ENCODE measurements around the gene TMUB2. TPM values are rescaled to one million over a fixed set of nuclear protein-coding genes. Genes with fewer than 3 reads are reported as not detected.

Gene TMUB2
- total and polyA plus RNA-seq, 2 donors, result 21.4 to 57.6 TPM

DNA sequence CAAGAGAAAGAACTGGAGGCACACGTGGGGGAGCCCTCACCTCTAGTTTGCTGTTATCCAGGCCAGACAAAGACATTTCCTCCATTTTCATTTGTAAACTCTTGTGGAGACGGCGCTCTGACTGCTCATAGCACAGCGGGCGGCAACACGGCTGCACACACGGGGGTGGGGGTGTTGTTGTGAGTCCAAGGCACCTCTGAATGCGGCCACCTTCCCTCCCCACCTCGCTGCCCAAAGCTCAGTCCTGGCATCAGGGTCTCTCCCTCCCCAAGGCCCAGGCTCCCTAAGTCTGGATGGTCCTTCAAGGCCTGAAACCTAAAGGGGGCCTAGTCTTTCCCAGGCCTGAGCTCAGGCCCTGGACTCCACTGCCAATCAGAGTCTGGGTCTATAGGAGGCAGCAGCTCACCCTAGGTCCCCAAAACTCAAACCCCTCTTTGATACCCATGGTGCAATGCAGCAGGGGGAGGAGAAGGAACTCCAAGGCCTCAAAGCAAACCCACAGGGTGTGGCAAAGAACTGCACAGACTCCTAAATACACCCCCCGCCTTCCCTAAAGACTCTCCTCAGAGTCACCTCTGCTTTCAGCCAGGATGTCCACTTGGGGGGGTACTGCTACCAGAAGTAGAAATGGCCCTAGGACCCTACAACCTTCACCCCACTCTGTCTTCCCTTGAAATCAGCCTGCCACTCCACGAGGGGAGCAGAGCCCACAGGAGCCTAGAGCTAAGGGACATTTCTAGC, 11.4 kb downstream of the TMUB2 start:
- peak overlapping the region; percentile 77 to 84 for H3K4me3 ChIP-seq (ENCODE audit: low read length in 2 of 2)
- peaks cover 14 to 27% of the 10 kb centered on the region in 2 donors for H3K4me1 ChIP-seq (ENCODE audit: control insufficient read depth in 2 of 2, insufficient read depth in 2 of 2, low read length in 2 of 2)
- H3K27ac ChIP-seq (ENCODE audit: low read depth in 1 of 2, low read length in 1 of 2), result peak overlapping the region; percentile 90 to 95
- DNase-seq (ENCODE audit: low read depth in 6 of 9, low spot score in 9 of 9), result peak in 5 of 9 donors; percentile 37 to 86 (median 63)
- peaks cover 0 to 4% of the 10 kb centered on the region in 2 donors for H3K9me3 ChIP-seq (ENCODE audit: control insufficient read depth in 2 of 2, insufficient read depth in 1 of 2, low read length in 1 of 2)
- H3K36me3 ChIP-seq (ENCODE audit: control insufficient read depth in 2 of 2, insufficient read depth in 2 of 2, low read length in 1 of 2), result peaks cover 43 to 45% of the 10 kb centered on the region in 2 donors
- no peaks in the 10 kb centered on the region for H3K27me3 ChIP-seq (ENCODE audit: control insufficient read depth in 2 of 2, insufficient read depth in 1 of 2, low read length in 1 of 2)
- 67% methylated on average over 11 of the region's 11 CpGs for WGBS

DNA sequence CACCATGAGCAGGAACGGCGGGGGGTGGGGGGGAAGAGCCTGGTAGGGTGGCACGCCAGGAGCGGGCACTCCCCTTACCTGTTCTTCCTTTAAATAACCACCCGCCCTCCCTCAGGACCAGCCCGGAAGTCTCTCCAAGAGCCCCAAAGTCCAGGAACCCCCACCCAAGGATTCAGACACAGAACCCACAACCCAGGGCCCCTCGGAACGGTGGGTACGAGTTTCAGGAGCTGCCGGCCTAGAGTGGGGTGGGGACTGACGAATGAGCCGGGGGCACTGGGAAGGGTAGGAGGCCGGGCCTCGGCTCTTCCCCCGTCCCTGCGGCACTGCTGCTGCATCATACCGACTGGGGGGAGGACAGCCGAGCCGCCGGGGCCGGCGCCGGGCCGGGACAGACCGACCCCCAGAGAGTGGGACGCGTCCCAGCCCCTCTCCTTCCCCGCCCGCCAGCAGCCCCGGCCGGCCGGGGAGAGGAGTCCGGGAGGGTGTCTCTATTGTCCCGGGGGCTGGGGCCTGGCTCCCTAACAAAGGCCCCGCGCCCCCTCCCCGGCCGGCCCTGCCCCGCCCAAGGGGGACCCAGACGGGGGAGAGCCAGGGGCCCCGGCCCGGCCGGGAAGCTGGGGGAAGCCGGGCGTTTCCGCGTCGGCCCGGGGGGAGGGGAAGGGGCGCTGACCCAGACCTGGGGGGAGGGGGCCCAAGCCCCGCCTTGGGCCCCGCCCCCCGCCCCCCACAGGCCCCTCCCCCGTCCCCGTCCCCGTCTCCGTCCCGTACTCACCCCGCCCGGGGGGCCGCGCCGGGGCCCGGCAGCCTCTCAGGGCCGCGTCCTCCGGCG, 12.2 kb downstream of the TMUB2 start:
- Histone ChIP-seq H3K4me1 (ENCODE audit: control insufficient read depth in 2 of 2, insufficient read depth in 2 of 2, low read length in 2 of 2) (peaks cover 20 to 31% of the 10 kb centered on the region in 2 donors), H3K27me3 (ENCODE audit: control insufficient read depth in 2 of 2, insufficient read depth in 1 of 2, low read length in 1 of 2) (no peaks in the 10 kb centered on the region), H3K27ac (ENCODE audit: low read depth in 1 of 2, low read length in 1 of 2) (peak overlapping the region; percentile 90 to 96), H3K9me3 (ENCODE audit: control insufficient read depth in 2 of 2, insufficient read depth in 1 of 2, low read length in 1 of 2) (peaks cover 0 to 4% of the 10 kb centered on the region in 2 donors), H3K36me3 (ENCODE audit: control insufficient read depth in 2 of 2, insufficient read depth in 2 of 2, low read length in 1 of 2) (peaks cover 37% of the 10 kb centered on the region in 2 donors), H3K4me3 (ENCODE audit: low read length in 2 of 2) (peak overlapping the region; percentile 77 to 84)
- under 1% methylated on average over 66 of the region's 68 CpGs for WGBS
- peak in 4 of 9 donors; percentile 45 to 72 (median 60) for DNase-seq (ENCODE audit: low read depth in 6 of 9, low spot score in 9 of 9)

DNA sequence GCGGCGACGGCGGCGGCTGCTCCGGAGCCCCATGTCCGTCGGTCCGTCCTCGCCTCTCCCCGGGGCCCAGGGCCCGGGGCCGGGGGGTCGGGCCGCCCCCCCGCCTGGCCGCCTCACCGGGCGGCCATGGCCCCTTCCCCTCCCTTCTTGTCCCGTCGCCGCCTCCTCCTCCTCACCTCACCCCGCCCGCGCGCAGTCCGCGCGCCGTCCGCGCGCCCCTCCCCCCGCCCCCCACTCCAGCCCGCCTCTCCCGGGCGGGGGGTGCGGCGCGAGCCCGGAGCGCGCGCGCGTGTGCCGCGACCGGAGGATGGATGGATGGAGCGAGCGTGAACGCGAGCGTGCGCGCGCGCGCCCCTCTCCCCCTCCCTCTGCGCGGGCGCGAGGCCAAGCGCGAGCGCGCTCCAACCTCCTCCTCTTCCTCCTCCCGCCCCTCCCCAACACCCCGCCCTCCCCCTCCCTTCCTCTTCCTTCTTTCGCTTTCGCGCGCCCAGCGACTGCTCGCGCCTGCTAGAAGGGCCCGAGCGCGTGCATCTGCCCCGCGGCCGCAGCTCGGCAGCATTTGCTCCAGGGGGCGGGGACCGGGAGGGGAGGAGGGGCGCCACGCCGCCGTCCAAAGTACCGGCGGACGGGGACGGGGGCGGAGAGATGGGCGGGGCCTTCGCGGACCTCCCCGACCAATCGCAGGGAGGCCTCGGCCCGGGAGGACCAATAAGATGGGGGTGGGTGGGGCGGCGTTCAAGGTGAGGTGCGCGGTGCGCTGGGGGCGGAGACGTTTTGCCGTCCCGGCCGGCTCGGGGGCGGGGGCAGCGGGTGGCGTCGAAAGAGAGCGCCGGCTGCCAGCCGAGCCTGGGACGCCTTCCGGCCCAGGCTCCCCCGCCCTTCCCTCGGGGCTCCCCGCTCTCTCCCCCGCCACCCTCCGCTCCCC, 13.0 kb downstream of the TMUB2 start, which contains the start of gene ATXN7L3:
Gene ATXN7L3 (minus strand): TSS at position 332 of the 925 bp plus-strand sequence. CDS start 1,814 bp downstream, outside the sequence.
- peaks cover 22 to 33% of the 10 kb centered on the region in 2 donors for H3K4me1 ChIP-seq (ENCODE audit: control insufficient read depth in 2 of 2, insufficient read depth in 2 of 2, low read length in 2 of 2)
- H3K9me3 ChIP-seq (ENCODE audit: control insufficient read depth in 2 of 2, insufficient read depth in 1 of 2, low read length in 1 of 2), result peaks cover 0 to 4% of the 10 kb centered on the region in 2 donors
- H3K27ac ChIP-seq (ENCODE audit: low read depth in 1 of 2, low read length in 1 of 2), result peak within 1 kb of the TSS; percentile 96
- peaks cover 28% of the 10 kb centered on the region in 2 donors for H3K36me3 ChIP-seq (ENCODE audit: control insufficient read depth in 2 of 2, insufficient read depth in 2 of 2, low read length in 1 of 2)
- H3K4me3 ChIP-seq (ENCODE audit: low read length in 2 of 2), result peak within 1 kb of the TSS; percentile 84 to 88
- peak; percentile 89 to 99 (median 98) for DNase-seq (ENCODE audit: low read depth in 6 of 9, low spot score in 9 of 9)
- WGBS, result under 1% methylated on average over 119 of the region's 126 CpGs
- no peaks in the 10 kb centered on the region for H3K27me3 ChIP-seq (ENCODE audit: control insufficient read depth in 2 of 2, insufficient read depth in 1 of 2, low read length in 1 of 2)

DNA sequence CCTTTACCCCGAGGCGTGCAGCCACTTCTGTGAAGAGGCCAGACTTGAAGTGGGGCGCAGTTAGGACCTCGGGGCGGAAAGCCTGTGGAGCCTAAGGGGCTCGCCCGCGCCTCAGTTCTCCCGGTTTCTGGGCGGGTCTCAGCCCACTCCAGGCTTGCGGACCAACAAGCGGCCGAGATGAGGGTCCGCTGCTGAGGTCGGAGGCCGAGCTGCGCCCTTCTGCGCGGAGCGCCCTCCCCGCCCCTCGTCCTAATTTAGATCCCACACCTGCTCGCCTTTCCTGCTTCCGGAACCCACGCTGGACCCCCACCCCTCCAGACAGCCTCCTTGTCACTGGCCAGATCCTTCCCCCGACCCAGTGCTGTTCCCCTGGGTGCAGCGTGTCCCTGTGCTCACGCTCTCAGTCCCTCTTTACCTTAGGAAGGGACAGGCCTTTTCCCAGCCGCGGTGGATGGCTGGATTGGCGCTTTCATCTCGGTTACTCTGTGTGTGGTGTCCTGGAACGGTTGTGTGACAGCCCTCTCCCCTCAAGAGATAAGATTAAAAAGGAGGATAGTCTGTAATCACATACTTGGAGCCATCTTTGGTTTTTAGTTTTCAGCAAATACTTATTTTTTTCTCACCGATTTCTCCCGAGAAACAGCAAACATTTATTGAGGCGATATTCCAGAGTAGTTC, 13.8 kb downstream of the TMUB2 start:
- peaks cover 20% of the 10 kb centered on the region in 2 donors for H3K36me3 ChIP-seq (ENCODE audit: control insufficient read depth in 2 of 2, insufficient read depth in 2 of 2, low read length in 1 of 2)
- peak overlapping the region; percentile 96 for H3K27ac ChIP-seq (ENCODE audit: low read depth in 1 of 2, low read length in 1 of 2)
- H3K4me1 ChIP-seq (ENCODE audit: control insufficient read depth in 2 of 2, insufficient read depth in 2 of 2, low read length in 2 of 2), result peaks cover 22 to 33% of the 10 kb centered on the region in 2 donors
- peaks cover 0 to 4% of the 10 kb centered on the region in 2 donors for H3K9me3 ChIP-seq (ENCODE audit: control insufficient read depth in 2 of 2, insufficient read depth in 1 of 2, low read length in 1 of 2)
- H3K4me3 ChIP-seq (ENCODE audit: low read length in 2 of 2), result peak overlapping the region; percentile 84 to 88
- 7% methylated on average over 36 of the region's 36 CpGs for WGBS
- no peak for DNase-seq (ENCODE audit: low read depth in 6 of 9, low spot score in 9 of 9)
- H3K27me3 ChIP-seq (ENCODE audit: control insufficient read depth in 2 of 2, insufficient read depth in 1 of 2, low read length in 1 of 2), result no peaks in the 10 kb centered on the region

DNA sequence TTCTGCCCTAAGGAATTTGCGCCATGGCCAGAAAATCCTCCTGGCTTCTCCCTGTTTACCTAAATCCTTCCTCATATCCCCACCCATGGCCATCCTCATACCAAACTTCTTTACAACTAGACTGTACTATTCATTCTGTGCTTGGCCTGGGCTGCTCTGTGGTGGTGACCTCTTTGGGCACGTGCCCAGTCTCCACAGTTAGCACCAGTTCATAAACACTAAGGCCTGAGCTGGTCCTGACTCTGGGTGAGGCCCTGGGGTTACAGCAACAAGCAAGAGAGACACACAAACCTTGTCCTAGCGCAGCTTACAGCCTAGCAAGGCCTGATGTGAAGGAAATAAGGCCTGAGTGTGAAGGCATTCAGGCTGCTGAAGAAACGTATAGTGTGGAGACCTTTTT, 16.0 kb downstream of the TMUB2 start:
- Histone ChIP-seq H3K27me3 (ENCODE audit: control insufficient read depth in 2 of 2, insufficient read depth in 1 of 2, low read length in 1 of 2) (no peaks in the 10 kb centered on the region), H3K4me3 (ENCODE audit: low read length in 2 of 2) (no peak overlapping the region), H3K9me3 (ENCODE audit: control insufficient read depth in 2 of 2, insufficient read depth in 1 of 2, low read length in 1 of 2) (peaks cover 0 to 3% of the 10 kb centered on the region in 2 donors), H3K27ac (ENCODE audit: low read depth in 1 of 2, low read length in 1 of 2) (no peak overlapping the region), H3K4me1 (ENCODE audit: control insufficient read depth in 2 of 2, insufficient read depth in 2 of 2, low read length in 2 of 2) (peaks cover 15 to 24% of the 10 kb centered on the region in 2 donors), H3K36me3 (ENCODE audit: control insufficient read depth in 2 of 2, insufficient read depth in 2 of 2, low read length in 1 of 2) (peaks cover 13 to 15% of the 10 kb centered on the region in 2 donors)
- DNase-seq (ENCODE audit: low read depth in 6 of 9, low spot score in 9 of 9), result no peak
- WGBS, result 95% methylated on average over 4 of the region's 4 CpGs

DNA sequence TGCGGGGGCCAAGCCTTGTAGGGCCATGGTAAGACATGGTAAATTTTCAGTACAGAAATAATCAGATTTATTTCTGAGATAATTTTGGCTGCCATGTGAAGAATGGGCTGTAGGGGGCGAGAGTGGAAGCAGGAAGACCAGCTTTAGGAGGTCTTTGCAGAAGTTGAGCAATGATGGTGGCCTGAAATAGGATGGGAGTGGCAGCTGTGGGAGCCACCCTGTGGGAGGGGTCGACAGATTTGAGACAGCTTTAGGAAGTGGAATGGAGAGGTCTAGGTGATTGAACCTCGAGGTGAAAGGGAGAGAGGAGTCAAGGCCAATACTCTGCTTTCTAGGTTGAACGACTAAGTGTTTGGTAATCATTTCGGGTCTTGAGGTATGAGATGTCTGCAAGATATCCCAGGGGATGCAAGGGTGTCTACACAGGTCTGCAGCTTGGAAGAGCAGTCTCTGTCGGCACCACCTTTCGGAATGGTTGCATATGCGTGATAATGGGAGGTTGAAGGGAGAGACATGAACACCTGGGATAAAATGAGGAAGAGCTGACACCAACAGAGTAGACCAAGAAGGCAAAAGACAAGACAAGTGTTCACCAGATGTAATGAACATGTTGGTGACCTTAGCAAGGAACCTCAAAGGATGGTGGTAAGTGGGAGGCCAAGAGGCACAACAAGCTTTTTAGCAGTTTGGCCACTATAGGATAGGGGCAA, 17.1 kb downstream of the TMUB2 start:
- Histone ChIP-seq H3K36me3 (ENCODE audit: control insufficient read depth in 2 of 2, insufficient read depth in 2 of 2, low read length in 1 of 2) (peaks cover 24 to 25% of the 10 kb centered on the region in 2 donors), H3K9me3 (ENCODE audit: control insufficient read depth in 2 of 2, insufficient read depth in 1 of 2, low read length in 1 of 2) (no peaks in the 10 kb centered on the region), H3K4me1 (ENCODE audit: control insufficient read depth in 2 of 2, insufficient read depth in 2 of 2, low read length in 2 of 2) (peaks cover 9 to 16% of the 10 kb centered on the region in 2 donors), H3K27ac (ENCODE audit: low read depth in 1 of 2, low read length in 1 of 2) (peak overlapping the region in 1 of 2 donors; percentile 21), H3K27me3 (ENCODE audit: control insufficient read depth in 2 of 2, insufficient read depth in 1 of 2, low read length in 1 of 2) (no peaks in the 10 kb centered on the region), H3K4me3 (ENCODE audit: low read length in 2 of 2) (no peak overlapping the region)
- DNase-seq (ENCODE audit: low read depth in 6 of 9, low spot score in 9 of 9), result peak in 4 of 9 donors; percentile 18 to 78 (median 53)
- 55% methylated on average over 9 of the region's 9 CpGs for WGBS

DNA sequence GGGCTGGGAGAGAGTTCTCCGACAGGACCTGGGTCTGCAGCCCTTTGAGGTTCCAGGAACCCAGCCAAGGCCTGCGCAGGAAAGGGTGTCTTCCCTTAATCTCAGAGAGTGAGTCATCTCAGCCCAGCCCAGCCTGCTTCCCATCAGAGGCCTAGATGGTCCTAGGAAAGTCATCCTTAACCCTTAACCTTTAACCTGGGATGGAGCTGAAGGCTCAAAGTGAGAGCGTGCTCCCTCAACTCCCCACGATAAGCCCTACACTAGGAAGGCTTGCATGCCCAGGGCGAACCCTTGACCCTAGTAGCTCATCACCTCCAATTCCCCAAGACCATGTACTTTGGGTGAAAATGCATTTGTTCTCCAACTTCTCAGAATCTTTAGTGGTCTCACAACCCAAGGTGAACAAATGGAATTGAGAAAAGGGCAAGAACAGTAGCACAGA, 17.7 kb downstream of the TMUB2 start:
- Histone ChIP-seq H3K4me1 (ENCODE audit: control insufficient read depth in 2 of 2, insufficient read depth in 2 of 2, low read length in 2 of 2) (peaks cover 9 to 16% of the 10 kb centered on the region in 2 donors), H3K4me3 (ENCODE audit: low read length in 2 of 2) (no peak overlapping the region), H3K27me3 (ENCODE audit: control insufficient read depth in 2 of 2, insufficient read depth in 1 of 2, low read length in 1 of 2) (no peaks in the 10 kb centered on the region), H3K9me3 (ENCODE audit: control insufficient read depth in 2 of 2, insufficient read depth in 1 of 2, low read length in 1 of 2) (no peaks in the 10 kb centered on the region), H3K27ac (ENCODE audit: low read depth in 1 of 2, low read length in 1 of 2) (no peak overlapping the region), H3K36me3 (ENCODE audit: control insufficient read depth in 2 of 2, insufficient read depth in 2 of 2, low read length in 1 of 2) (peaks cover 30% of the 10 kb centered on the region in 2 donors)
- WGBS, result 90% methylated on average over 5 of the region's 5 CpGs
- DNase-seq (ENCODE audit: low read depth in 6 of 9, low spot score in 9 of 9), result no peak

All from thymus (tissue), 11 donors.